ENCODE results near the gene XYLT2.

DNA sequence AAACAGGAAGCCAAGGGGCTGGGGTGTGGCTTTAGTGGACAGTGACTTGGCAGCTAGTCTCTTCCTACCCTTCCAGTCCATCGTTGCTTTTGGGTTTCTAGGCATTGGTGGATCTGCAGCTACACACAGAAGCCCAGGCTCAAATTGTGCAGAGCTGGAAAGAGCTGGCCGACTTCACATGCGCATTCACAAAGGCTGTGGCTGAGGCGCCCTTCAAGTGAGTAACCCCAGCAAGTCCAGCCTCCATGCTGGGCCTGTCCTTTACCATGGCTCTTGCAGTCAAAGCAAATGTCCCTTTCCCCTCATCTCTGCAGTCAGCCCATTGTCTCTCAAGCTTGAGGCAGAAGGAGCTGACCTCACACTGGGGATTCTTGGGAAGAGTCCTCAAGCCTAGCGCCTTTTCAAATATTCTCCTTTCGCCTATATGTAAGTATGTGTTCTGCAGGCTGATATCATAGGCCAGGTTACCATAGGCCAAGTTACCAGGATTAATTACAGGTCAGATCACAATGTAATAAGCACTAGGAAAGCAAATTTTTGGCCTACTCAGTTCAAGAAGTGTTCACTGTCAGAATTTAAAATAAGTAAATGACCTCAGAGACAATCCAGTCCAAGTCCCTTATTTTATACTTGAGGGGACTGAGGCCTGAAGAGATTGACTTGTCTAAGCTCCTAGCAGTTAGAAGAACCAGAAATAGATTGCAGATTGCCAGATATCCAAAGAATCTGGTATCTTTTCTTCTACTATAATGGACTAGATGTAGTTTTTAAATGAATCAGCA is 33.6 kb downstream of the XYLT2 start:
- TF ChIP-seq, protein P1, sequence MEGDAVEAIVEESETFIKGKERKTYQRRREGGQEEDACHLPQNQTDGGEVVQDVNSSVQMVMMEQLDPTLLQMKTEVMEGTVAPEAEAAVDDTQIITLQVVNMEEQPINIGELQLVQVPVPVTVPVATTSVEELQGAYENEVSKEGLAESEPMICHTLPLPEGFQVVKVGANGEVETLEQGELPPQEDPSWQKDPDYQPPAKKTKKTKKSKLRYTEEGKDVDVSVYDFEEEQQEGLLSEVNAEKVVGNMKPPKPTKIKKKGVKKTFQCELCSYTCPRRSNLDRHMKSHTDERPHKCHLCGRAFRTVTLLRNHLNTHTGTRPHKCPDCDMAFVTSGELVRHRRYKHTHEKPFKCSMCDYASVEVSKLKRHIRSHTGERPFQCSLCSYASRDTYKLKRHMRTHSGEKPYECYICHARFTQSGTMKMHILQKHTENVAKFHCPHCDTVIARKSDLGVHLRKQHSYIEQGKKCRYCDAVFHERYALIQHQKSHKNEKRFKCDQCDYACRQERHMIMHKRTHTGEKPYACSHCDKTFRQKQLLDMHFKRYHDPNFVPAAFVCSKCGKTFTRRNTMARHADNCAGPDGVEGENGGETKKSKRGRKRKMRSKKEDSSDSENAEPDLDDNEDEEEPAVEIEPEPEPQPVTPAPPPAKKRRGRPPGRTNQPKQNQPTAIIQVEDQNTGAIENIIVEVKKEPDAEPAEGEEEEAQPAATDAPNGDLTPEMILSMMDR (IDR thresholded peaks at IDR 0.05) = no peak
- TF ChIP-seq EZH2 (IDR thresholded peaks at IDR 0.05) (no peak), EZH2phosphoT487 (IDR thresholded peaks at IDR 0.05) (no peak)
